ENCODE measurements around the gene BRD3. TPM values are rescaled to one million over a fixed set of nuclear protein-coding genes. Genes with fewer than 3 reads are reported as not detected.
"Not testable (repeated sequence)": the region's sequence is repeated elsewhere in the genome, so short reads cannot be mapped to it uniquely, and the experiment has no call there.

The BRD3 gene
- polyA plus RNA-seq, 4 donors = 44.1 to 50.8 (median 44.8) TPM

- no peak for DNase-seq (ENCODE audit: low read depth in 4 of 4, low spot score in 3 of 4)
Measured at GRCh38 chr9:133995012-133995896, 72.6 kb downstream of the BRD3 start.

DNA sequence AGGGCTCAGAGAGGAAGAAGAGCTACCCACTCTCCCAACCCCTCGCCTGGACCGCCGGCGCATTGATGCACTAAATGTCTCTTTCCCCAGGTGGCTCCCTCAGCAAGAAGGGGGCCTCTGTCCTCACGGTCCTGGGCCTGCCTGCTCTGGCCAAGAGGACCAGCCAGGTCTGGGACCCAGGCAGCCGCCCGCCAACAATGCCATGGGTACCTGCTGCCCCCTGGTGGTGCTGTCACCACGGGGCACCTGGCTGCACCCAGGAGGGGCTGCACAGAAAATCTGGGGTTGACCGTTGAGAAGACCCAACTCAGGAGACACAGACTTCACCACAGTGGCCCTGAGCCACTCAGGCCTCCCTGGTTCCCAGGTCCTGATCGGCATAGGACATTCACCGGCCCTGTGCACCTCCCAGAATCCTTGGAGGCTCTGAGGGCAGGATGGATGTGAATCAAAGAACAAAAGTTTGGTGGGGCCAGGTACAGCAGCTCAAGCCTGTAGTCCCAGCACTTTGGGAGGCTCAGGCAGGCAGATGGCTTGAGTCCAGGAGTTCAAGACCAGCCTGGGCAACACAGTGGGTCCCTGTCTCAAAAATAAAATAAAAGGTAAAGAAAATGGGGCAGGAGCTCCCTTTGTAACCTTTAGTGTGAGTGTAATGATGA, 73.3 kb downstream of the BRD3 start:
- peak in 1 of 4 donors; percentile 73 for DNase-seq (ENCODE audit: low read depth in 4 of 4, low spot score in 3 of 4)

DNA sequence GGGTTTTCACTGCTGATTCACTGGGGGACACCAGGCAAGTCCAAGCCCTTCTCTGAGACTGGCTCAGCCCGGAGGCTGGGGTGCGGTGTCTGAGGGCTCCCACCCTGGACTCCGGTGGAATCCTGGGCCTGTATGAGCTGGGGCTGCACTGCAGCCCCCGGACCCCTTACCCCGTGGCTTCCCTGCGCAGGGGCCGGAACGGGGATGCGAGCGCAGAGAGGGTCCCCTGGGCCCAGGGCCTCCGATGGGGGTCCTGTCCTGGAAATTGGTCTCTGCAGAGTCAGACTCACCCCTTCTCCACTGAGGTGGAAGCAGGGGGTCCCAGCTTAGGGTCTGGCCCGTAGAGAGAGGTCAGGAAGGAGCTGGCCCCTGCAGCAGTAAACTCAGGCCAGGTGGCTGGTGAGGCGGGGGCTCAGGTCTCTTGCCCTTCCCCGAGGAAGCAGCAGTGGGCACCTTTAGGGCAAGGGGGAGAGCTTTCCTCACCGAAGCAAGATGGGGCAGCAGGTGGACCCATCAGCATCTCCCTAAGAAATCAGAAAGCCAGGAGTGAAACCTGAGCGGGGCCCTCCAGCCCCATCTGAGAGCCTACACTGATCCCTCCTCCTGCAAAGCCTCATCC, 74.1 kb downstream of the BRD3 start:
- DNase-seq (ENCODE audit: low read depth in 4 of 4, low spot score in 3 of 4) = no peak

- peak in 1 of 4 donors; percentile 70 for DNase-seq (ENCODE audit: low read depth in 4 of 4, low spot score in 3 of 4)
Measured at GRCh38 chr9:133992780-133993634, 74.8 kb downstream of the BRD3 start.

GRCh38 chr9:133991964-133992779, 75.7 kb downstream of the BRD3 start, which contains the start of gene VAV2:
Gene VAV2 (minus strand): TSS chr9:133992324. CDS start chr9:133992278, 46 bp downstream.
- no peak for DNase-seq (ENCODE audit: low read depth in 4 of 4, low spot score in 3 of 4)

DNA sequence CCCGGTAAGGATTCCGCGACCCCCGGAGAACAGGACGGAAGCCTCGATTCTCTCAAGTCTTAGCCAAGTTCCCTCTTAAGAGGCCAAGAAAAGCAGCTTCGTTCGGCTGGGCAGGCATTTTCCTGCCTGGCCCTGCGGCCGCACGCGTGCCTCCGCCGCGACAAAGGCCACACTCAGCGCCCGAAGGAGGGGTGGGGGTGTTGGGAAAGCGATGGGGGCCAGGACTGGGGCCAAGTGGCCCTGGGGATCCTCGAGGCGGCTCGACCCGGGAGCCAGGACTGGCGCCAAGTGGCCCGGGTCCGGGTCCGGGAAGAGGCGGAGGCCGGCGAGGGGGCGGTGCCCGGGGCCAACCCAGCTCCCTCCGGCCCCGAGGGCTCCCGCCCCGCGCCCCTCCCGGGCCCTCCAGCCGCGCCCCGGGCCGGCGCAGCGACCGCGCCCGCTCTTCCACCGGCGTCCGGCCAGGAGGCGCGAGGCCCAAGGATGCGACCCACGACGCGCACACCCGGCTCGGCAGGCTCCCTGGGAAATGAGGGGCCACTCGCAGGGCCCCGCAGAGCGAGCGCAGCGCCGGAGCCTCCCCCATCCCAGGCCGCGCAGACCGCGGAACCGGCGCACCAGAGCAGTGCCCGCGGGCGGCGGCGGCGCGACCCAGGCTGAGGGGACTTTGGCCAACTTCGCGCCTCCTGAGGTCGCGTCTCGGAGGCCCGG, 76.5 kb downstream of the BRD3 start:
- DNase-seq (ENCODE audit: low read depth in 4 of 4, low spot score in 3 of 4) = no peak

- DNase-seq (ENCODE audit: low read depth in 4 of 4, low spot score in 3 of 4) = peak in 2 of 4 donors; percentile 65 to 74
Measured at GRCh38 chr9:133990366-133991213, 77.2 kb downstream of the BRD3 start.

DNA sequence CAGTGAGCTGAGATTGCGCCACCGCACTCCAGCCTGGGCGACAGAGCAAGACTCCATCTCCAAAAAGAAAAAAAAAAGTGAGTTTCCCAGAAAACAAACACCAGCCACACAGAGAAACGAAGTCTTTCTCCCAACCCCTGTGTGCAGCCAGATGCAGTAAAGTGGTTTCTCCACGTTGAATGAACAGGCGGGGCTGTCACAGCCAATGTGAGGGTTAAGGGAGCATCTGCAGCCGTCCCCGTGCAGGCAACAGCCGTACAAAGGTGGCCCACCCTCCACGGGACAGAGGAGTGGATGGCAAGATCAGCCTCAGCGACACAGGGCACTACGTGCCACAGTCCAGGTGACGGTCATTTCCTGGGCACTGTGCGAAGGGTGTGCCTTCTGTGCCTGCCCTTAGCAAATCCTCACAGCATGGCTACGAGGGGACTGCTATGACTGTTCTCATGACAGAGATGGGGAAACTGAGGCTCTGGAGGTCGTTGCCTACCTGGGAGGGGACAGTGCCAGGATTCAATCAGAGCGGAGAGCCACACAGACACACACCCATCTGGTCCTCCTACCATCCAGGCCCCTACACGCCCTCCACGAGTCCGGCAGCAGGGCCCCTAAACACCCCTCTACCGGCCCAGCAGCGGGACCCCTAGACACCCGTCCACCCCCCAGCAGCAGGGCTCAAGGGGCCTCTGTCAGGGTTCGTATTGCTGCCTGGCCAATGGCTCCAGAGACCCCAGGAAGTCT, 78.0 kb downstream of the BRD3 start:
- no peak for DNase-seq (ENCODE audit: low read depth in 4 of 4, low spot score in 3 of 4)

GRCh38 chr9:133988771-133989170, 79.1 kb downstream of the BRD3 start:
- not testable (repeated sequence) for DNase-seq (ENCODE audit: low read depth in 4 of 4, low spot score in 3 of 4)

- no peak for DNase-seq (ENCODE audit: low read depth in 4 of 4, low spot score in 3 of 4)
Measured at GRCh38 chr9:133987946-133988665, 79.7 kb downstream of the BRD3 start.

DNA sequence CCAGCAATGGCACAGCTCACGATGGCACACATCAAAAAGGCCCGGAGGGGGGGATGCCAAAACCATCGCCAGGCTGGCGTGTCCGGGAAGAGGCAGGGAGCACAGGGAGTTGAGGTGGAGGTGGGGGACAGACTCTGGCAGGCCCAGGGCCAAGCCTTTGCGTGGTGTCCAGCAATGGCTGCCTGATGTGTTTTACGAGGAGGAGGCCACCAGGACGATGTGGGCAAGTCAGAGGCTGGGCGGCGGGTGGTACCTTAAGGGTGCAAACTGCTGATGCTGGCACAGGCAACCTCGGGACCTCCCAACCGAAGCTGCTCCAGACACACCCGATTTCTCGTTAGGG, 80.4 kb downstream of the BRD3 start:
- no peak for DNase-seq (ENCODE audit: low read depth in 4 of 4, low spot score in 3 of 4)

DNA sequence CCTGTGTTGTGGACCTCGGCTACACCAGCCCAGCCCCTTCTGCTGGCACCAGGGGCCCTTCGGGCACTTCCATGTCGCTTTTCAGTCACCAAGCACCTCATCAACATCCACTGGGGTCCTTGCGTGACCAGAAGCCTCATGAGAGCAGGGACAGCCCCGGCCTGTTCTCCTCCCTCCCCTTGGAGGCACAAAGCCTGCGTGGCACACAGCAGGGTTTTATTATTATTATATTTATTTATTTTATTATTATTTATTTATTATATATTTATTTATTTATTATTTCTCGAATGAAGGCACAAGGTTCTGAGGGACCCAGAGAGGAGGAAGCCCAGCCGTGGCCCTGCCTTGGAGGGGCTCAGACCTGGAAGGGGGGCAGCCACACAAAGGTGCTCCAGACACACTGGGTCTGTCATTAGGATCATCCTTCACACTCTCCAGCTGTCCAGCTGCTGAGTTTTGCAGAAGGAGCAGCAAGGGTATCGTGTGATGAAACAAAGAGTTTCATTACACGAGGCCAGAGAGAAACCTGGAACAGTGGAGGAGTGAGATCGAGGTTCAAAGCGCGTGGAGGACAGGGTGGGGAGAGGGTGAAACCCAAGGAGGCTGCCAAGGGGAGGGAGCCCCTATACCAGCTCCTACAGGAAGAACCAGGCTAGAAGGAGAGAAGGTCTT, 80.9 kb downstream of the BRD3 start:
- DNase-seq (ENCODE audit: low read depth in 4 of 4, low spot score in 3 of 4) = no peak

DNA sequence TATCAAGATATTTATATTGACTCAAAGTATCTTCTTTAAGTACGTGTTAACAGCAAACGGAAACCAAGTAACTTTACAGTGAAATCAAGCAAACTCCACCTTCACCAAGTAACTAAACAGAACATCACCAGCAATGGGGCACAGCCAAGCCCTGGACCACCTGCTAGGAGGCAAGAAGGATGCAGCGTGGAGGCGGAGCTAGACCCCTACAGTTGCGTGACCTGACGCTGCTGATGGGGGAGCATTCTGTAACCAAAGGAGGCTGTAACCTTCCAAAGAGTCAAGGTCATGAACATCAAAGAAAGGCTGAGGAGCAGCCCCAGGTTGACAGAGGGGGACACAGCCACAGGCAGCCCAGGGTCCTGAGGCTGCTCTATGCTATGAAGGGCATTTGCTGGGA, 81.8 kb downstream of the BRD3 start:
- DNase-seq (ENCODE audit: low read depth in 4 of 4, low spot score in 3 of 4) = no peak

- DNase-seq (ENCODE audit: low read depth in 4 of 4, low spot score in 3 of 4) = no peak
Measured at GRCh38 chr9:133982971-133983720, 84.7 kb downstream of the BRD3 start.

DNA sequence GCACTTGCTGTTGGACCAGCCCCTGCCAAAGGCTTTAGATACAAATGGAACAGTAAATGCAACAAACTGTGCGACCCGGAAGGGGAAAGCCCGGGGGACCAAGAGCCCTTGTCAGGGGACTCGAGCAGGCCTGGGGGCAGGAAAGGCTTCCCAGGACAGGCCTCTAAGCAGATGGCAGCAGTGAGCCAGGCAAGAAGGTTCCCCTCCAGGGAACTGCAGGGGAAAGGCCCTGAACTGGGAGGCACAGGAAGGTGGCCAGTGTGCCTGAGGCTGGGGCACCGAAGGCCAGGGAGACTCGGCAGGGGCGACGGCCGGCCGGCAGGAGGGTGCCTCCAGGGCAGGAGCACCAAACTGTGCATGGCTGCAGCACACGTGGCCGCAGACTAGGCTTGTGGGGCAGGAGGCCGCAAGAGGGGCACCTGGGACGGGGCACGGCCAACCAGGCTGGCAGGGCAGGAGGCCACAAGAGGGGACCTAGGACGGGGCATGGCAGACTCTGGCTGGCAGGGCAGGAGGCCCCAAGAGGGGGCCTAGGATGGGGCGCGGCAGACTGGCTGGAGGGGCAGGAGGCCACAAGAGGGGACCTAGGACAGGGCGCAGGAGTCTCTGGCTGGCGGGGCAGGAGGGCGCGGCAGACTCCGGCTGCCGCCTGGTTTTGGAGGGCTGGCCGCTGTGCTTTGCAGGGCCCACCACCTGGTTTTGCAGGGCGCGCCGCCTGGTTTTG, 85.7 kb downstream of the BRD3 start:
- no peak for DNase-seq (ENCODE audit: low read depth in 4 of 4, low spot score in 3 of 4)

All from right renal pelvis (tissue), 4 donors.